Liver (tissue), 9 donors: ENCODE measurements around the gene DHX9. TPM values are rescaled to one million over a fixed set of nuclear protein-coding genes. Genes with fewer than 3 reads are reported as not detected.

Source experiments
- DNase-seq: peaks from one replicate; pipeline ENCODE4 v3.0.0-alpha.2; 2017; ENCODE audit warnings: low spot score
- H3K27ac ChIP-seq, 2 donors: one replicate each; pipeline ENCODE4 v1.7.0; 2013; ENCODE audit warnings: inconsistent platforms in 2 of 2, low read length in 2 of 2, control low read depth in 1 of 2, low read depth in 1 of 2, mild to moderate bottlenecking in 1 of 2
- H3K27me3 ChIP-seq, 4 donors: one replicate each; pipeline versions ENCODE4 v1.6.1 to v1.7.0; 2013; ENCODE audit warnings: low read length in 3 of 4, inconsistent platforms in 1 of 4, mild to moderate bottlenecking in 1 of 4, moderate library complexity in 1 of 4; ENCODE audit not compliant: control insufficient read depth in 4 of 4, insufficient read depth in 4 of 4
- H3K36me3 ChIP-seq, 4 donors: one replicate each; pipeline versions ENCODE4 v1.6.1 to v1.7.0; 2013; ENCODE audit warnings: low read length in 3 of 4, mild to moderate bottlenecking in 3 of 4, low read depth in 1 of 4, moderate library complexity in 1 of 4; ENCODE audit not compliant: control insufficient read depth in 4 of 4, insufficient read depth in 3 of 4
- H3K4me1 ChIP-seq, 4 donors: one replicate each; pipeline versions ENCODE4 v1.6.1 to v1.7.0; 2013; ENCODE audit warnings: low read length in 3 of 4, mild to moderate bottlenecking in 3 of 4, moderate library complexity in 1 of 4; ENCODE audit not compliant: control insufficient read depth in 4 of 4, insufficient read depth in 4 of 4
- H3K4me3 ChIP-seq, 3 donors: one replicate each; pipeline versions ENCODE4 v1.6.1 to v1.7.0; 2013; ENCODE audit warnings: low read length in 3 of 3, control low read depth in 1 of 3, low read depth in 1 of 3, mild to moderate bottlenecking in 1 of 3
- H3K9ac ChIP-seq, 2 donors: one replicate each; pipeline ENCODE4 v1.7.0; 2013; ENCODE audit warnings: low read length in 2 of 2, mild to moderate bottlenecking in 2 of 2, moderate library complexity in 2 of 2, control low read depth in 1 of 2, low read depth in 1 of 2
- H3K9me3 ChIP-seq, 4 donors: one replicate each; pipeline versions ENCODE4 v1.6.1 to v1.7.0; 2013; ENCODE audit warnings: low read length in 3 of 4; ENCODE audit not compliant: control insufficient read depth in 4 of 4
- EGR1 ChIP-seq, 2 donors: IDR thresholded peaks; 2 replicates each; pipeline ENCODE4 v1.6.1; 2016 to 2018; ENCODE audit warnings: antibody characterized with exemption in 2 of 2, low read depth in 2 of 2
- FOXA1 ChIP-seq: IDR thresholded peaks from 2 replicates; pipeline ENCODE4 v1.6.1; 2016; ENCODE audit warnings: antibody characterized with exemption
- GABPA ChIP-seq, 2 donors: IDR thresholded peaks in 1 of 2; conservative IDR thresholded peaks in 1 of 2; 2 replicates each; pipeline ENCODE4 v1.6.1; 2016; ENCODE audit warnings: antibody characterized with exemption in 2 of 2, mild to moderate bottlenecking in 1 of 2, moderate library complexity in 1 of 2
- HNF4A ChIP-seq, 2 donors: conservative IDR thresholded peaks; 2 replicates each; pipeline ENCODE4 v1.6.1; 2016; ENCODE audit warnings: antibody characterized with exemption in 2 of 2, mild to moderate bottlenecking in 2 of 2
- HNF4G ChIP-seq: IDR thresholded peaks from 2 replicates; pipeline ENCODE4 v1.6.1; 2016; ENCODE audit warnings: antibody characterized with exemption
- JUND ChIP-seq, 2 donors: IDR thresholded peaks; 2 replicates each; pipeline ENCODE4 v1.6.1; 2016; ENCODE audit warnings: antibody characterized with exemption in 2 of 2
- NR2F2 ChIP-seq: IDR thresholded peaks from 2 replicates; pipeline ENCODE4 v1.6.1; 2016; ENCODE audit warnings: antibody characterized with exemption
- RAD21 ChIP-seq, 2 donors: IDR thresholded peaks; 2 replicates each; pipeline ENCODE4 v1.6.1; 2016; ENCODE audit warnings: antibody characterized with exemption in 2 of 2, mild to moderate bottlenecking in 2 of 2
- SP1 ChIP-seq: IDR thresholded peaks from 2 replicates; pipeline ENCODE4 v1.6.1; 2018; ENCODE audit warnings: antibody characterized with exemption, mild to moderate bottlenecking
- TAF1 ChIP-seq: conservative IDR thresholded peaks from 2 replicates; pipeline ENCODE4 v1.6.1; 2016; ENCODE audit warnings: antibody characterized with exemption, mild to moderate bottlenecking
- YY1 ChIP-seq: IDR thresholded peaks from 2 replicates; pipeline ENCODE4 v1.6.1; 2016; ENCODE audit warnings: antibody characterized with exemption, mild to moderate bottlenecking
- WGBS: extraction: QIAGEN DNeasy Blood & Tissue Kit; methylation state at CpG from one replicate; pipeline ENCODE4 v1.1.7; 2013; 5-methylcytosine and 5-hydroxymethylcytosine counted together
- polyA plus RNA-seq, 2 donors: library from polyadenylated mRNA; stranded (reverse) in 1 of 2; unstranded in 1 of 2; fragments of 200-250 nt in 1 of 2; fragments of >200 nt in 1 of 2; fragmentation: Nextera tagmentation in 1 of 2; extraction: Ambion mirVana in 1 of 2; gene quantifications; one replicate each; pipeline versions ENCODE4 v1.2.1 to v1.2.3, GENCODE V29; 2013 to 2015
- total RNA-seq, 2 donors: library from RNA; depleted of rRNA; stranded (reverse); fragments of >200 nt; gene quantifications; one replicate each; pipeline ENCODE4 v1.2.3, GENCODE V29; 2014
- TF ChIP-seq, protein P1 (sequence below): IDR thresholded peaks from 2 replicates; pipeline ENCODE4 v1.6.1; 2016; ENCODE audit warnings: antibody characterized with exemption
- TF ChIP-seq, protein P2 (sequence below): IDR thresholded peaks from 2 replicates; pipeline ENCODE4 v1.6.1; 2016; ENCODE audit warnings: antibody characterized with exemption, mild to moderate bottlenecking
- TF ChIP-seq, protein P3 (sequence below): fragments of 150-350 bp; IDR thresholded peaks from 2 replicates; pipeline ENCODE4 v1.5.1; 2017; ENCODE audit warnings: improper control_type of control experiment, low read depth, low read length; ENCODE audit not compliant: missing input control
- TF ChIP-seq, protein P4 (sequence below): IDR thresholded peaks from 2 replicates; pipeline ENCODE4 v1.6.1; 2016; ENCODE audit warnings: antibody characterized with exemption
- TF ChIP-seq, protein P5 (sequence below): IDR thresholded peaks from 2 replicates; pipeline ENCODE4 v1.6.1; 2016; ENCODE audit warnings: antibody characterized with exemption
- donor health status: healthy.
- donor health status: healthy.
- donor health status: healthy.
- donor health status: healthy.
- donor health status: healthy.

DHX9 gene
- total and polyA plus RNA-seq, 4 donors: 23.1 to 108 (median 47.3) TPM

DNA sequence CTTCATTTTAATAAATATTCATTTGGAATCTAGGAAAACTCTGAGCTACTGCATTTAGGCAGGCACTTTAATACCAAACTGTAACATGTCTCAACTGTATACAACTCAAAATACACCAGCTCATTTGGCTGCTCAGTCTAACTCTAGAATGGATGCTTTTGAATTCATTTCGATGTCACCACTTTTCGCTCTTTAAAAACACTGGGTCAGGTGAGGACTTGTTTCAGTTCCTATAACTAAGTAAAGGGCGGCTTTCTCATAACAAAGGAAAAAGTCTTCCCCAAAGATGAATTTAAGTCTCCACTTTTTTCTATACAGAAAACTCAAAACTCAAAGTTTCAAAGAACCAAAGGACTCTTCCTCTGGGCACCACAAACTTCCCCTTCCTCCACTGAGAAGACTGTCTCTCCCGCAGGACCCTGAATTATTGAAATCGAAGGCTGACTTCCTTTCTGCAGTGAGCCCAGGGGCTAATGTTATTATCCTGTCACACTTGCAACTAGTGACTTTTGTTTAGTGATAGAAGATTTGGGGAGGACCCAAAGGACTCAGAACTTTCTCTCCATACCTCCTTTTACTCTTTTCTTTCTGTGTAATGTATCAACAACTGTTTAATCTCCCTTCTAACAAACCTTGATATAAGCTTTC, 9.7 kb upstream of the DHX9 start:
- no peaks in the 10 kb centered on the region for H3K27me3 ChIP-seq

More for the DNA sequence above, 9.7 kb upstream of the DHX9 start:
- no peak for DNase-seq
- 76% methylated on average over 5 of the region's 5 CpGs for WGBS
- H3K9ac ChIP-seq: no peak overlapping the region
- H3K27ac ChIP-seq: no peak overlapping the region
- H3K9me3 ChIP-seq: no peaks in the 10 kb centered on the region
- TF ChIP-seq FOXA1 (no peak), TAF1 (no peak), JUND (IDR thresholded peaks at IDR 0.05) (no peak), HNF4A (conservative IDR thresholded peaks at IDR 0.05) (no peak), YY1 (no peak), EGR1 (IDR thresholded peaks at IDR 0.05; ENCODE audit: low read depth in 2 of 2) (no peak), NR2F2 (no peak), RAD21 (IDR thresholded peaks at IDR 0.05) (no peak), SP1 (no peak), HNF4G (no peak), GABPA (IDR thresholded peaks at IDR 0.05 in 1 of 2, conservative IDR thresholded peaks at IDR 0.05 in 1 of 2) (no peak)
- TF ChIP-seq, protein P1, sequence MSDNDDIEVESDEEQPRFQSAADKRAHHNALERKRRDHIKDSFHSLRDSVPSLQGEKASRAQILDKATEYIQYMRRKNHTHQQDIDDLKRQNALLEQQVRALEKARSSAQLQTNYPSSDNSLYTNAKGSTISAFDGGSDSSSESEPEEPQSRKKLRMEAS: no peak
- TF ChIP-seq, protein P2, sequence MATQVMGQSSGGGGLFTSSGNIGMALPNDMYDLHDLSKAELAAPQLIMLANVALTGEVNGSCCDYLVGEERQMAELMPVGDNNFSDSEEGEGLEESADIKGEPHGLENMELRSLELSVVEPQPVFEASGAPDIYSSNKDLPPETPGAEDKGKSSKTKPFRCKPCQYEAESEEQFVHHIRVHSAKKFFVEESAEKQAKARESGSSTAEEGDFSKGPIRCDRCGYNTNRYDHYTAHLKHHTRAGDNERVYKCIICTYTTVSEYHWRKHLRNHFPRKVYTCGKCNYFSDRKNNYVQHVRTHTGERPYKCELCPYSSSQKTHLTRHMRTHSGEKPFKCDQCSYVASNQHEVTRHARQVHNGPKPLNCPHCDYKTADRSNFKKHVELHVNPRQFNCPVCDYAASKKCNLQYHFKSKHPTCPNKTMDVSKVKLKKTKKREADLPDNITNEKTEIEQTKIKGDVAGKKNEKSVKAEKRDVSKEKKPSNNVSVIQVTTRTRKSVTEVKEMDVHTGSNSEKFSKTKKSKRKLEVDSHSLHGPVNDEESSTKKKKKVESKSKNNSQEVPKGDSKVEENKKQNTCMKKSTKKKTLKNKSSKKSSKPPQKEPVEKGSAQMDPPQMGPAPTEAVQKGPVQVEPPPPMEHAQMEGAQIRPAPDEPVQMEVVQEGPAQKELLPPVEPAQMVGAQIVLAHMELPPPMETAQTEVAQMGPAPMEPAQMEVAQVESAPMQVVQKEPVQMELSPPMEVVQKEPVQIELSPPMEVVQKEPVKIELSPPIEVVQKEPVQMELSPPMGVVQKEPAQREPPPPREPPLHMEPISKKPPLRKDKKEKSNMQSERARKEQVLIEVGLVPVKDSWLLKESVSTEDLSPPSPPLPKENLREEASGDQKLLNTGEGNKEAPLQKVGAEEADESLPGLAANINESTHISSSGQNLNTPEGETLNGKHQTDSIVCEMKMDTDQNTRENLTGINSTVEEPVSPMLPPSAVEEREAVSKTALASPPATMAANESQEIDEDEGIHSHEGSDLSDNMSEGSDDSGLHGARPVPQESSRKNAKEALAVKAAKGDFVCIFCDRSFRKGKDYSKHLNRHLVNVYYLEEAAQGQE: no peak
- TF ChIP-seq, protein P3, sequence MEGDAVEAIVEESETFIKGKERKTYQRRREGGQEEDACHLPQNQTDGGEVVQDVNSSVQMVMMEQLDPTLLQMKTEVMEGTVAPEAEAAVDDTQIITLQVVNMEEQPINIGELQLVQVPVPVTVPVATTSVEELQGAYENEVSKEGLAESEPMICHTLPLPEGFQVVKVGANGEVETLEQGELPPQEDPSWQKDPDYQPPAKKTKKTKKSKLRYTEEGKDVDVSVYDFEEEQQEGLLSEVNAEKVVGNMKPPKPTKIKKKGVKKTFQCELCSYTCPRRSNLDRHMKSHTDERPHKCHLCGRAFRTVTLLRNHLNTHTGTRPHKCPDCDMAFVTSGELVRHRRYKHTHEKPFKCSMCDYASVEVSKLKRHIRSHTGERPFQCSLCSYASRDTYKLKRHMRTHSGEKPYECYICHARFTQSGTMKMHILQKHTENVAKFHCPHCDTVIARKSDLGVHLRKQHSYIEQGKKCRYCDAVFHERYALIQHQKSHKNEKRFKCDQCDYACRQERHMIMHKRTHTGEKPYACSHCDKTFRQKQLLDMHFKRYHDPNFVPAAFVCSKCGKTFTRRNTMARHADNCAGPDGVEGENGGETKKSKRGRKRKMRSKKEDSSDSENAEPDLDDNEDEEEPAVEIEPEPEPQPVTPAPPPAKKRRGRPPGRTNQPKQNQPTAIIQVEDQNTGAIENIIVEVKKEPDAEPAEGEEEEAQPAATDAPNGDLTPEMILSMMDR: no peak
- TF ChIP-seq, protein P4, sequence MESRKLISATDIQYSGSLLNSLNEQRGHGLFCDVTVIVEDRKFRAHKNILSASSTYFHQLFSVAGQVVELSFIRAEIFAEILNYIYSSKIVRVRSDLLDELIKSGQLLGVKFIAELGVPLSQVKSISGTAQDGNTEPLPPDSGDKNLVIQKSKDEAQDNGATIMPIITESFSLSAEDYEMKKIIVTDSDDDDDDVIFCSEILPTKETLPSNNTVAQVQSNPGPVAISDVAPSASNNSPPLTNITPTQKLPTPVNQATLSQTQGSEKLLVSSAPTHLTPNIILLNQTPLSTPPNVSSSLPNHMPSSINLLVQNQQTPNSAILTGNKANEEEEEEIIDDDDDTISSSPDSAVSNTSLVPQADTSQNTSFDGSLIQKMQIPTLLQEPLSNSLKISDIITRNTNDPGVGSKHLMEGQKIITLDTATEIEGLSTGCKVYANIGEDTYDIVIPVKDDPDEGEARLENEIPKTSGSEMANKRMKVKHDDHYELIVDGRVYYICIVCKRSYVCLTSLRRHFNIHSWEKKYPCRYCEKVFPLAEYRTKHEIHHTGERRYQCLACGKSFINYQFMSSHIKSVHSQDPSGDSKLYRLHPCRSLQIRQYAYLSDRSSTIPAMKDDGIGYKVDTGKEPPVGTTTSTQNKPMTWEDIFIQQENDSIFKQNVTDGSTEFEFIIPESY: no peak
- TF ChIP-seq, protein P5, sequence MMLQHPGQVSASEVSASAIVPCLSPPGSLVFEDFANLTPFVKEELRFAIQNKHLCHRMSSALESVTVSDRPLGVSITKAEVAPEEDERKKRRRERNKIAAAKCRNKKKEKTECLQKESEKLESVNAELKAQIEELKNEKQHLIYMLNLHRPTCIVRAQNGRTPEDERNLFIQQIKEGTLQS: no peak
- H3K4me3 ChIP-seq: no peak overlapping the region
- no peaks in the 10 kb centered on the region for H3K4me1 ChIP-seq
- no peaks in the 10 kb centered on the region for H3K36me3 ChIP-seq
